GM23338 (cell line): ENCODE data around the gene EMC10. TPM values are rescaled to one million over a fixed set of nuclear protein-coding genes. Genes with fewer than 3 reads are reported as not detected.

Source experiments
- ATAC-seq: fragments of 200-7000 bp; cut with Tn5 transposase; 3 replicates; pipeline ENCODE4 v1.9.1; 2020
- DNase-seq: peaks from one replicate; pipeline ENCODE4 v3.0.0-alpha.2; 2015; ENCODE audit warnings: low spot score
- H2AFZ ChIP-seq: fragments of 200-600 bp; sonication (generic); 2 replicates; pipeline ENCODE4 v1.8.0; 2016; ENCODE audit warnings: antibody characterized with exemption, mild to moderate bottlenecking, moderate library complexity
- H3F3A ChIP-seq: fragments of 200-600 bp; sonication (generic); replicated peaks from 2 replicates; pipeline ENCODE4 v1.8.0; 2017; ENCODE audit warnings: antibody characterized with exemption, mixed run types, low read depth
- H3K27ac ChIP-seq: fragments of 200-600 bp; sonication (generic); 2 replicates; pipeline ENCODE4 v1.6.1; 2016; ENCODE audit warnings: low read depth
- H3K27me3 ChIP-seq: fragments of 200-600 bp; sonication (generic); 2 replicates; pipeline ENCODE4 v1.8.0; 2016; ENCODE audit warnings: mild to moderate bottlenecking, mixed run types, moderate library complexity; ENCODE audit not compliant: insufficient read depth
- H3K36me3 ChIP-seq: fragments of 200-600 bp; sonication (generic); 2 replicates; pipeline ENCODE4 v1.8.0; 2016; ENCODE audit warnings: mild to moderate bottlenecking; ENCODE audit not compliant: insufficient read depth
- H3K4me1 ChIP-seq: fragments of 200-600 bp; sonication (generic); 2 replicates; pipeline ENCODE4 v1.8.0; 2016; ENCODE audit warnings: mild to moderate bottlenecking, moderate library complexity; ENCODE audit not compliant: insufficient read depth
- H3K4me2 ChIP-seq: fragments of 200-600 bp; sonication (generic); 2 replicates; pipeline ENCODE4 v1.7.1; 2017; ENCODE audit warnings: mixed run types
- H3K4me3 ChIP-seq: fragments of 200-600 bp; sonication (generic); 2 replicates; pipeline ENCODE4 v1.6.1; 2016; ENCODE audit warnings: mixed run types
- H3K79me2 ChIP-seq: fragments of 200-600 bp; sonication (generic); replicated peaks from 2 replicates; pipeline ENCODE4 v1.8.0; 2017; ENCODE audit warnings: mild to moderate bottlenecking; ENCODE audit not compliant: insufficient read depth
- H3K9me2 ChIP-seq: fragments of 200-600 bp; sonication (generic); 2 replicates; pipeline ENCODE4 v1.8.0; 2017; ENCODE audit not compliant: insufficient read depth
- H4K20me1 ChIP-seq: fragments of 200-600 bp; sonication (generic); replicated peaks from 2 replicates; pipeline ENCODE4 v1.8.0; 2017; ENCODE audit warnings: mild to moderate bottlenecking; ENCODE audit not compliant: insufficient read depth
- H3K27ac Mint-ChIP-seq: 2 replicates; pipeline ENCODE4 v1.8.0; 2020; ENCODE audit warnings: inconsistent platforms, mild to moderate bottlenecking, moderate library complexity, mixed read lengths
- H3K27me3 Mint-ChIP-seq: 3 replicates; pipeline ENCODE4 v1.8.0; 2022; ENCODE audit warnings: low read depth, mild to moderate bottlenecking, moderate library complexity, mixed read lengths, inconsistent platforms; ENCODE audit not compliant: insufficient read depth, poor library complexity
- H3K36me3 Mint-ChIP-seq: 3 replicates; pipeline ENCODE4 v1.8.0; 2021; ENCODE audit warnings: low read depth, mild to moderate bottlenecking, inconsistent platforms, moderate library complexity, mixed read lengths
- H3K4me1 Mint-ChIP-seq: 3 replicates; pipeline ENCODE4 v1.8.0; 2020; ENCODE audit warnings: mild to moderate bottlenecking, inconsistent platforms, mixed read lengths
- H3K4me3 Mint-ChIP-seq: 3 replicates; pipeline ENCODE4 v1.8.0; 2021; ENCODE audit warnings: moderate library complexity, mild to moderate bottlenecking, inconsistent platforms, mixed read lengths
- H3K9me3 Mint-ChIP-seq: 3 replicates; pipeline ENCODE4 v1.8.0; 2020; ENCODE audit warnings: moderate library complexity, mild to moderate bottlenecking, inconsistent platforms, mixed read lengths
- CREB1 ChIP-seq: fragments of 250-450 bp; sonication (Bioruptor Pico); IDR thresholded peaks from 2 replicates; pipeline ENCODE4 v1.5.0; 2020; ENCODE audit warnings: low read depth, mild to moderate bottlenecking, moderate library complexity
- CTCF ChIP-seq, 2 experiments: fragments of 200-600 bp in 1 of 2; sonication (generic) in 1 of 2; conservative IDR thresholded peaks; 2 replicates each; pipeline versions ENCODE4 v1.5.1 to v1.6.1; 2016 to 2017; ENCODE audit warnings: antibody characterized with exemption in 2 of 2, low read depth in 2 of 2, mild to moderate bottlenecking in 2 of 2, moderate library complexity in 1 of 2
- ETS1 ChIP-seq: IDR thresholded peaks from 2 replicates; pipeline ENCODE4 v1.6.1; 2016; ENCODE audit warnings: antibody characterized with exemption
- EZH2 ChIP-seq: fragments of 200-600 bp; sonication (generic); IDR thresholded peaks from one replicate; pipeline ENCODE4 v1.8.0; 2017; ENCODE audit warnings: antibody characterized with exemption, mild to moderate bottlenecking, low read depth; ENCODE audit not compliant: unreplicated experiment
- JUNB ChIP-seq: IDR thresholded peaks from one replicate; pipeline ENCODE4 v1.6.1; 2016; ENCODE audit warnings: antibody characterized with exemption; ENCODE audit not compliant: unreplicated experiment
- NANOG ChIP-seq: IDR thresholded peaks from 2 replicates; pipeline ENCODE4 v1.6.1; 2016; ENCODE audit warnings: antibody characterized with exemption, borderline replicate concordance
- REST ChIP-seq: IDR thresholded peaks from one replicate; pipeline ENCODE4 v1.6.1; 2018; ENCODE audit warnings: antibody characterized with exemption; ENCODE audit not compliant: unreplicated experiment
- STAT1 ChIP-seq: IDR thresholded peaks from one replicate; pipeline ENCODE4 v1.6.1; 2016; ENCODE audit warnings: antibody characterized with exemption; ENCODE audit not compliant: unreplicated experiment
- ZNF114 ChIP-seq: fragments of 250-450 bp; sonication (Bioruptor Pico); IDR thresholded peaks from 2 replicates; pipeline ENCODE4 v1.5.0; 2020; ENCODE audit warnings: mild to moderate bottlenecking, moderate library complexity
- ZNF331 ChIP-seq: fragments of 250-450 bp; sonication (Bioruptor Pico); IDR thresholded peaks from 2 replicates; pipeline ENCODE4 v1.5.0; 2020; ENCODE audit warnings: low read depth, mild to moderate bottlenecking, moderate library complexity
- polyA plus RNA-seq: library from polyadenylated mRNA; unstranded; fragments of >200 nt; fragmentation: Nextera tagmentation; extraction: Ambion mirVana; gene quantifications from 2 replicates; pipeline ENCODE4 v1.2.1, GENCODE V29; 2016
- total RNA-seq: library from RNA; depleted of rRNA; stranded (reverse); fragments of >200 nt; shearing (Covaris generic); gene quantifications from 2 replicates; pipeline ENCODE4 v1.2.3, GENCODE V29; 2014

The EMC10 gene
- total and polyA plus RNA-seq, 2 experiments from 2014 or later, result 24.8 to 113 TPM

GRCh38 chr19:50507376-50507775 is 31.1 kb downstream of the EMC10 start (continued):
- TF ChIP-seq ZNF331 (CRISPR knock-in tag) (no peak), REST (no peak), STAT1 (no peak), NANOG (no peak), CTCF (conservative IDR thresholded peaks at IDR 0.05; ENCODE audit: low read depth in 2 of 2) (no peak), ZNF114 (CRISPR knock-in tag) (no peak)

GRCh38 chr19:50508843-50509190 is 32.5 kb downstream of the EMC10 start:
- ATAC-seq, result no peak
- H3K4me3 Mint-ChIP-seq, result no peak overlapping the region
- H4K20me1 ChIP-seq, result no peaks in the 10 kb centered on the region; the same call in 1 of the 2 replicates
- H3K4me1 ChIP-seq, result peaks cover 4% of the 10 kb centered on the region; the same call in 1 of the 2 replicates
- TF ChIP-seq EZH2, result no peak
- no peak for TF ChIP-seq JUNB
- peaks cover 95% of the 10 kb centered on the region for H3K9me3 Mint-ChIP-seq
- peaks cover 37% of the 10 kb centered on the region for H3K36me3 Mint-ChIP-seq
- peaks cover 19% of the 10 kb centered on the region for H3K27me3 ChIP-seq
- peaks cover 12% of the 10 kb centered on the region for H3K27me3 Mint-ChIP-seq
- H3F3A ChIP-seq, result no peaks in the 10 kb centered on the region
- DNase-seq, result no peak
- no peak overlapping the region for H3K4me3 ChIP-seq
- H3K4me2 ChIP-seq, result no peak overlapping the region
- H3K36me3 ChIP-seq, result no peaks in the 10 kb centered on the region
- no peaks in the 10 kb centered on the region for H3K79me2 ChIP-seq
- no peak overlapping the region for H3K27ac ChIP-seq
- no peak overlapping the region for H3K27ac Mint-ChIP-seq
- no peak overlapping the region for H2AFZ ChIP-seq
- no peaks in the 10 kb centered on the region for H3K4me1 Mint-ChIP-seq
- H3K9me2 ChIP-seq, result no peaks in the 10 kb centered on the region

- H3K4me2 ChIP-seq, result no peak overlapping the region
- Mint-ChIP-seq H3K4me1 (no peaks in the 10 kb centered on the region), H3K36me3 (peaks cover 39% of the 10 kb centered on the region), H3K4me3 (no peak overlapping the region), H3K9me3 (peaks cover 95% of the 10 kb centered on the region), H3K27me3 (peaks cover 12% of the 10 kb centered on the region), H3K27ac (no peak overlapping the region)
- no peaks in the 10 kb centered on the region for H3K79me2 ChIP-seq
- no peaks in the 10 kb centered on the region for H3K36me3 ChIP-seq
- peaks cover 19% of the 10 kb centered on the region for H3K27me3 ChIP-seq
- no peaks in the 10 kb centered on the region for H3F3A ChIP-seq
- H3K4me1 ChIP-seq, result peaks cover 4% of the 10 kb centered on the region; the same call in 1 of the 2 replicates
- TF ChIP-seq ZNF114 (CRISPR knock-in tag) (no peak), ETS1 (no peak), NANOG (no peak), CREB1 (CRISPR knock-in tag) (no peak), REST (no peak), STAT1 (no peak)
- no peaks in the 10 kb centered on the region for H3K9me2 ChIP-seq
- H3K4me3 ChIP-seq, result no peak overlapping the region
- H2AFZ ChIP-seq, result no peak overlapping the region
- DNase-seq, result no peak
- ATAC-seq, result no peak
- no peaks in the 10 kb centered on the region; the same call in 1 of the 2 replicates for H4K20me1 ChIP-seq
- H3K27ac ChIP-seq, result no peak overlapping the region
These were observed 33.1 kb downstream of the EMC10 start for GRCh38 chr19:50509366-50509765.
